Astrocyte (in vitro differentiated cells and primary cell): ENCODE results near the gene ESCO1.

ENCODE experiments used
- EZH2 ChIP-seq: IDR thresholded peaks from 2 replicates; pipeline ENCODE4 v1.6.1; 2012; ENCODE audit warnings: mild to moderate bottlenecking, low read length, inconsistent platforms; ENCODE audit not compliant: insufficient read depth
- TF ChIP-seq, protein P1 (sequence below): IDR thresholded peaks from 2 replicates; pipeline ENCODE4 v1.5.1; 2011; ENCODE audit warnings: low read depth, mild to moderate bottlenecking, inconsistent platforms, low read length, moderate library complexity; ENCODE audit not compliant: insufficient read depth

DNA sequence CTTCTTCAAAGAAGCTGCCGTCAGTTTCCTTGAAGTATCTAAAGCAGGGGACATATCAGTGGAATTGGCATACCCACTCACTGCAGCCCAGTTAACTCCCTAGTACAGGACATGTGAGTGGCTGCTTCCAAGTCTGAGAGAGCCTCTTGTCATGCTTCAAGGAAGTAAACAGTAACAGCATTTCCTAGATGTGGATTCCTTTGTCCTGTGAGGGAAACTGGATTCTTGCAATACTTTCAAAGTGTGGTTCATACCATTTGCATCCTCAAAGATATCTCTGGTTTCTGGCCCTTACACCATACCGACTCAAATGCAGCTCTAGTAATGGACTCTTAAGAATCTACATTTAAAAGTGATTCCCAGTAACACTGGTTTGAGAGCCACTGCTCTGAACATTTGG lies 87.2 kb downstream of the ESCO1 start:
- TF ChIP-seq, protein P1, sequence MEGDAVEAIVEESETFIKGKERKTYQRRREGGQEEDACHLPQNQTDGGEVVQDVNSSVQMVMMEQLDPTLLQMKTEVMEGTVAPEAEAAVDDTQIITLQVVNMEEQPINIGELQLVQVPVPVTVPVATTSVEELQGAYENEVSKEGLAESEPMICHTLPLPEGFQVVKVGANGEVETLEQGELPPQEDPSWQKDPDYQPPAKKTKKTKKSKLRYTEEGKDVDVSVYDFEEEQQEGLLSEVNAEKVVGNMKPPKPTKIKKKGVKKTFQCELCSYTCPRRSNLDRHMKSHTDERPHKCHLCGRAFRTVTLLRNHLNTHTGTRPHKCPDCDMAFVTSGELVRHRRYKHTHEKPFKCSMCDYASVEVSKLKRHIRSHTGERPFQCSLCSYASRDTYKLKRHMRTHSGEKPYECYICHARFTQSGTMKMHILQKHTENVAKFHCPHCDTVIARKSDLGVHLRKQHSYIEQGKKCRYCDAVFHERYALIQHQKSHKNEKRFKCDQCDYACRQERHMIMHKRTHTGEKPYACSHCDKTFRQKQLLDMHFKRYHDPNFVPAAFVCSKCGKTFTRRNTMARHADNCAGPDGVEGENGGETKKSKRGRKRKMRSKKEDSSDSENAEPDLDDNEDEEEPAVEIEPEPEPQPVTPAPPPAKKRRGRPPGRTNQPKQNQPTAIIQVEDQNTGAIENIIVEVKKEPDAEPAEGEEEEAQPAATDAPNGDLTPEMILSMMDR: no peak
- no peak for TF ChIP-seq EZH2
